HG03064 (cell line): ENCODE data around the gene CSDE1.
"Not testable (repeated sequence)": the region's sequence is repeated elsewhere in the genome, so short reads cannot be mapped to it uniquely, and the experiment has no call there.

ENCODE experiments used
- ATAC-seq: cut with Tn5 transposase; IDR thresholded peaks from one replicate; pipeline ENCODE4 v1.9.1; 2021; ENCODE audit warnings: low read depth; ENCODE audit not compliant: unreplicated experiment

CSDE1 gene

GRCh38 chr1:114757455-114758255 is at the start of gene CSDE1:
TSS of gene CSDE1 (minus strand) at chr1:114757984. CDS start at chr1:114739890, 18,094 bp downstream.
- peak; percentile 72 for ATAC-seq

- ATAC-seq = not testable (repeated sequence)
Measured at GRCh38 chr1:114804449-114804848, 46.7 kb upstream of the CSDE1 start.

DNA sequence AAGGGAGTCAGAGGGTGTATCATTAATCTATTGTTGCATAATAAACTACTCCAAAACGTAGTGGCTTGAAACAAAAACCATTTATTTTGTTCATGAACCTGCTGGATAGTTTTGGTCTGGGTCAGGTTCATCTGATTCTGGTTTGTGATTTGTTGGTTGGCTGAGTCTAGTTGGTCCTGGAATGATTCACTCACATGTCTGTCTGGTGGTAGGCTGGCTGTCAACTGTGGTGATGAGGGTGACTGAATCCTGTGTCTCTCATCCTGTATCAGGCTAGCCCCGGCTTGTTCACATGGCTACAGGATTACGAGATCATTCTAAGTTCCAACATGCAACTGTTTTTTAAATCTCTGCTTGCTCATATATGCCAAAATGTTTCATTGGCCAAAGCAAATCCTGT is 45.2 kb upstream of the CSDE1 start:
- no peak for ATAC-seq

DNA sequence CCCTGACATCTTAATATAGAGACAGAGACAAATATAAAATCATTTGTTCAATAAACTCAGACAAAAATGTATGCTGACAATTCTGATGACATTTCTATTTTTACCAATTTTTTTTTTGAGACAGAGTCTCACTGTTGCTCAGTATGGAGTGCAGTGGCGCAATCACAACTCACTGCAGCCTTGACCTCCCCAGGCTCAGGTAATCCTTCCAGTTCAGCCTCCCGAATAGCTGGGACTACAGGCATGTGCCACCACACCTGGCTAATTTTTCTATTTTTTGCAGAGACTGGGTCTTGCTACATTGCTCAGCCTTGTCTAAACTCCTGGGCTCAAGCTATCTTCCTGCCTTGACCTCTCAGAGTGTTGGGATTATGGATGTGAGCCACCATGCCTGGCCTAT is 36.3 kb upstream of the CSDE1 start:
- no peak for ATAC-seq

DNA sequence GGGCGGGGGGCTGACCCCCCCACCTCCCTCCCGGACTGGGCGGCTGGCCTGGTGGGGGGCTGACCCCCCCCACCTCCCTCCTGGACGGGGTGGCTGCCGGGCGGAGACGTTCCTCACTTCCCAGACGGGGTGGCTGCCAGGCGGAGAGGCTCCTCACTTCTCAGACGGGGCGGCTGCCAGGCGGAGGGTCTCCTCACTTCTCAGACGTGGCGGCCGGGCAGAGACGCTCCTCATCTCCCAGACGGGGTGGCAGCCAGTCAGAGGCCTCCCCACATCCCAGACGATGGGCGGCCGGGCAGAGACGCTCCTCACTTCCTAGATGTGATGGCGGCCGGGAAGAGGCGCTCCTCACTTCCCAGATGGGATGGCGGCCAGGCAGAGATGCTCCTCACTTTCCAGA is 32.8 kb upstream of the CSDE1 start:
- not testable (repeated sequence) for ATAC-seq

- not testable (repeated sequence) for ATAC-seq
Measured at GRCh38 chr1:114786440-114786839, 28.7 kb upstream of the CSDE1 start.

GRCh38 chr1:114782476-114782875 is 24.7 kb upstream of the CSDE1 start:
- no peak for ATAC-seq

GRCh38 chr1:114780344-114781226 is 22.8 kb upstream of the CSDE1 start, which contains the start of gene SIKE1:
TSS of gene SIKE1 (minus strand) at chr1:114780685. CDS start at chr1:114780607, 78 bp downstream.
- ATAC-seq = peak; percentile 99

DNA sequence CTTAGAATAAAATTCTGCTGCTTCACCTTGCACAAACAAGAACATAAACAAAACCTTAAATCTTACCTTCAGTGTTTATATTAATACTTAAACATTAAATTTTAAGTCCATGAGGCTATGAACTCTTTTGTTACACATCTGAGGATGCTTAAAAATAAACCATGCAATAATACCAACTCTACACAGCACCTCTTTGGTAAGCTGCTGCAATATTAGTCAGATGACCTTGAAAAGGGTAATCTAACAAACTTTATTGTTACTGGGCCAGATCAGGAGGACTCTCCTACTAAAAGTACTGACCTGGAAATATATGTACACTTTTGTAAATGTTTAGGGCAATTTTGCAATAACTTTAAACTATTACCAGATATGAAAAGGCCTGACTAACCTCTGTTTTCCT is 21.9 kb upstream of the CSDE1 start:
- no peak for ATAC-seq

- not testable (repeated sequence) for ATAC-seq
Measured at GRCh38 chr1:114776726-114777125, 18.9 kb upstream of the CSDE1 start.

DNA sequence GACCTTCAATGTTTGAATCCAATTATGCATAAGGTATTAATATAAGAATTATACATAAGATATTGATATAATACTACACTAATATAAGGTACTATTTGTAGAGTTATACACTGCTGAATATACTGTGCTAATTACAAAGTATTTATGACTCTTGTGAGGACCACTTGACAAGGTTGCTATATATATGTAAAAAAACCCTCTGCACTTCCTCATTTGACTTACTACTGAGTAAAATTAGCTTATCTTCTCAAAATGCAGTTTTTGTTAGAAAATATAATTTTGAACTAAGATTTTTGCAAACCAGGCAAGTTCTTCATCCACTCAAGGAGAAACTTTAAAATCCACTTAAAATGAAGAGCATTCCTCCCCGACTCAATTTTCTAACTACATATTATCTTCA is 14.2 kb upstream of the CSDE1 start:
- no peak for ATAC-seq

DNA sequence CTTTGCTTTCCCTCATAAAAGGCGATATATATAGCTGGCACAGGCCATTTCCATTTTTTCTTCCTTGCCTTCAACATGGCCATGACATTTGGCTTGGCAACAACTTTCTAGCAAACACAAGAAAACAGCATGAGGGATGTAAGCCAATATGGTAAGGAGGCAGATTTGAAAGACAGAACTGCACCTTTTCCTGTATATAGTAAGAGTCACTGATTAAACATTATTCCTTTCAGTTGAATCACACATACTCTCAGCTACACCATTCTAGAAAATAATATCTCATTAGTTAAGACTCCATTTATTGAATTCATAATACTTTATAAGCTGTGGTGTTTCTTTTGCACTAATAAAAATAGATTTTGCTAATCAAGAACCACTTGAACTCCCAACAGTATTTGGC is 13.2 kb upstream of the CSDE1 start:
- ATAC-seq = no peak

DNA sequence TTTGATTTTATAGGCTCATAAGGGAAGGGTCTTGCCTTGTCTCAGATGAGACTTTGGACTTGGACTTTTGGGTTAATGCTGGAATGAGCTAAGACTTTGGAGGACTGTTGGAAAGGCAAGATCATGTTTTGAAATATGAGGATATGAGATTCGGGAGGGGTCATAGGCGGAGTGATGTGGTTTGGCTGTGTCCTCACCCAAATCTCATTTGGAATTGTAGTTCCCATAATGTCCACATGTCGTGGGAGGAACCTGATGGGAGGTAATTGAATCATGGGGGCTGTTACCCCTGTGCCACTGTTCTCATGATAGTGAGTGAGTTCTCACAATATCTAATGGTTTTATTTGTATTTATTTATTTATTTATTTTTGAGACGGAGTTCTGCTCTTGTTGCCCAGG is 6.9 kb upstream of the CSDE1 start:
- ATAC-seq = no peak

DNA sequence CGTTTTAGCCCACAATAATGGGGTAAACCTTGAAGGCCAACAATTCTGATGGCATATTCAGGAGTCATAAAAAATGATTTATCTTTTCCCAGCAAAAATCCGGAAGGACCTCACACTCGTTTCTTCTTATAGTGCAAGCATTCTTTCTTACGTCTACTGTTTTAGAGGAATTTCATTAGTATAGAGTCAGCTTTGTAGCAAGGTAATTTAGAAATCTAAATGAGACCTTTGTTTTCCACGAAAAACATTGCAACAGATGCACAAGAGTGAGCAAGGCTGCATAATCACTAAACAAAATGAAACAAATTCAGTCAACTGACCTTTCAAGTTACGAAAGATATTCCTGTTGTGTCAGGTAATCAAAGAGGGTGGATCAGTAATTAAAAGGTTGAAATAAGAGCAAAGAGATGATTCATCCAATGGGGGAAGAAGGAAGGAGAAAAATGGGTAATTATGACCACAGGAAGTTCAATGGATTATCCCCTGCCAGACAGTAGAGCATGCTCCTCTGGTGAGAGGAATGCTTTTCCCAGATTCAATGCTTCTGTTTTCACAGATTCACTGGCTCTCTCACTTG is 560 bp upstream of the CSDE1 start:
- ATAC-seq = no peak

GRCh38 chr1:114756949-114757454 is 782 bp downstream of the CSDE1 start:
- no peak for ATAC-seq

- peak; percentile 41 for ATAC-seq
Measured at GRCh38 chr1:114756009-114756892, 1.5 kb downstream of the CSDE1 start.

GRCh38 chr1:114755006-114755931 is 2.5 kb downstream of the CSDE1 start:
- ATAC-seq = no peak

- not testable (repeated sequence) for ATAC-seq
Measured at GRCh38 chr1:114753702-114754101, 4.1 kb downstream of the CSDE1 start.

DNA sequence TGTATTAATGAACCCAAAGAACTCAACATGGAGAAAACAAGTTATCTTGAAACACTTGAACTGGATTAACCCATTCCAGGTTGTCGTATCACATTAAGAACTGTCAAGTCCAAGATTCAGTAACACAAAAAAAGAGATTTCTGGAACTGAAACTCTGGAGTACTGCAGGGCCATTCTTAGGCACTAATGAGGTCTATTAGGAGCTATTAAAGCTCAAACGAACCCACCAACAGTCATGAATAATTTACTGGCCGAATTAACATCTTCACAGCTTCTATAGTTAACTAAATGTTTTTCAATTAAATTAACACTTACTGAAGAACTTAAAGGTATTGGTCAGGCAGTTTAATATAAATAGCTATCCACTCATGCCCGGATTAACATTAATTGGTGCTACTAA is 4.6 kb downstream of the CSDE1 start:
- no peak for ATAC-seq
